ENCODE data around the gene SLF1.
"Not testable (repeated sequence)": the region's sequence is repeated elsewhere in the genome, so short reads cannot be mapped to it uniquely, and the experiment has no call there.

The SLF1 gene
- 31.4 to 39.1 reads per million in 2 donors for total RNA-seq

GRCh38 chr5:94618493-94619328 lies at the start of gene SLF1, which contains the start of gene KIAA0825:
SLF1 (plus strand) TSS chr5:94618669; CDS start chr5:94628811, 10,142 bp downstream.
KIAA0825 (minus strand) TSS chr5:94618604; CDS start chr5:94537126, 81,478 bp downstream.
- DNase-seq = peak; percentile 75

- DNase-seq = no peak
Observed at GRCh38 chr5:94571415-94571814, 47.1 kb upstream of the SLF1 start.

- DNase-seq = not testable (repeated sequence)
Observed at GRCh38 chr5:94573349-94573748, 45.1 kb upstream of the SLF1 start.

GRCh38 chr5:94575196-94575595 lies 43.3 kb upstream of the SLF1 start:
- no peak for DNase-seq

- DNase-seq = no peak
Observed at GRCh38 chr5:94577466-94578245, 40.8 kb upstream of the SLF1 start.

GRCh38 chr5:94595281-94595840 lies 23.1 kb upstream of the SLF1 start:
- DNase-seq = no peak

GRCh38 chr5:94613583-94613982 lies 4.9 kb upstream of the SLF1 start:
- DNase-seq = no peak

GRCh38 chr5:94614156-94614805 lies 4.2 kb upstream of the SLF1 start:
- DNase-seq = no peak

GRCh38 chr5:94615862-94616261 lies 2.6 kb upstream of the SLF1 start:
- DNase-seq = no peak

- DNase-seq = no peak
Observed at GRCh38 chr5:94618029-94618492, 408 bp upstream of the SLF1 start.

GRCh38 chr5:94620256-94620655 lies 1.8 kb downstream of the SLF1 start:
- DNase-seq = no peak

- no peak for DNase-seq
Observed at GRCh38 chr5:94621763-94622162, 3.3 kb downstream of the SLF1 start.

GRCh38 chr5:94623011-94623410 lies 4.5 kb downstream of the SLF1 start:
- no peak for DNase-seq

GRCh38 chr5:94623877-94624276 lies 5.4 kb downstream of the SLF1 start:
- no peak for DNase-seq

- no peak for DNase-seq
Observed at GRCh38 chr5:94627191-94627590, 8.7 kb downstream of the SLF1 start.

- DNase-seq = no peak
Observed at GRCh38 chr5:94632024-94632423, 13.6 kb downstream of the SLF1 start.

GRCh38 chr5:94640176-94640575 lies 21.7 kb downstream of the SLF1 start:
- DNase-seq = no peak

GRCh38 chr5:94645053-94645452 lies 26.6 kb downstream of the SLF1 start:
- no peak for DNase-seq

GRCh38 chr5:94646758-94647157 lies 28.3 kb downstream of the SLF1 start:
- no peak for DNase-seq

- no peak for DNase-seq
Observed at GRCh38 chr5:94649874-94650273, 31.4 kb downstream of the SLF1 start.

GRCh38 chr5:94658272-94658671 lies 39.8 kb downstream of the SLF1 start:
- no peak for DNase-seq

- DNase-seq = no peak
Observed at GRCh38 chr5:94660506-94660905, 42.0 kb downstream of the SLF1 start.

GRCh38 chr5:94661086-94661485 lies 42.6 kb downstream of the SLF1 start:
- no peak for DNase-seq

All from T-helper 9 cell (primary cell).